H9 (cell line): ENCODE results near the gene KRT84. TPM values are rescaled to one million over a fixed set of nuclear protein-coding genes. Genes with fewer than 3 reads are reported as not detected.

Experiments
- DNase-seq: peaks from one replicate; pipeline ENCODE4 v3.0.0-alpha.2; 2017
- H2AFZ ChIP-seq: one replicate; pipeline ENCODE4 v1.6.1; 2013; ENCODE audit warnings: mild to moderate bottlenecking, low read length, control low read depth, moderate library complexity
- H2AK5ac ChIP-seq: 2 replicates; pipeline ENCODE4 v1.6.1; 2013; ENCODE audit warnings: low read length, control low read depth, mixed read lengths; ENCODE audit not compliant: insufficient read length
- H2BK120ac ChIP-seq: one replicate; pipeline ENCODE4 v1.6.1; 2013; ENCODE audit warnings: low read depth, mild to moderate bottlenecking, low read length, control low read depth, inconsistent platforms; ENCODE audit not compliant: poor library complexity, severe bottlenecking
- H2BK12ac ChIP-seq: 2 replicates; pipeline ENCODE4 v1.6.1; 2013; ENCODE audit warnings: low read length, control low read depth, mixed read lengths, low read depth; ENCODE audit not compliant: insufficient read length
- H2BK15ac ChIP-seq: 2 replicates; pipeline ENCODE4 v1.6.1; 2013; ENCODE audit warnings: low read depth, low read length, control low read depth
- H2BK20ac ChIP-seq: one replicate; pipeline ENCODE4 v1.6.1; 2013; ENCODE audit warnings: low read depth, mild to moderate bottlenecking, low read length, control low read depth, inconsistent platforms; ENCODE audit not compliant: poor library complexity, severe bottlenecking
- H2BK5ac ChIP-seq: 2 replicates; pipeline ENCODE4 v1.6.1; 2013; ENCODE audit warnings: low read length, control low read depth, mixed read lengths; ENCODE audit not compliant: insufficient read length
- H3K14ac ChIP-seq: 2 replicates; pipeline ENCODE4 v1.6.1; 2013; ENCODE audit warnings: low read length, control low read depth; ENCODE audit not compliant: insufficient read depth
- H3K18ac ChIP-seq: 2 replicates; pipeline ENCODE4 v1.6.1; 2013; ENCODE audit warnings: low read depth, mild to moderate bottlenecking, mixed read lengths, low read length, control low read depth; ENCODE audit not compliant: insufficient read length
- H3K23ac ChIP-seq: 2 replicates; pipeline ENCODE4 v1.6.1; 2013; ENCODE audit warnings: low read length, control low read depth, mixed read lengths, low read depth; ENCODE audit not compliant: insufficient read length
- H3K23me2 ChIP-seq: 2 replicates; pipeline ENCODE4 v1.6.1; 2013; ENCODE audit warnings: low read depth, mild to moderate bottlenecking, mixed read lengths, low read length, control low read depth; ENCODE audit not compliant: insufficient read length, poor library complexity, severe bottlenecking
- H3K27ac ChIP-seq: 2 replicates; pipeline ENCODE4 v1.5.1; 2013; ENCODE audit warnings: low read length, control low read depth, mixed read lengths, low read depth; ENCODE audit not compliant: insufficient read length
- H3K27me3 ChIP-seq: 2 replicates; pipeline ENCODE4 v1.6.1; 2013; ENCODE audit warnings: low read length, control low read depth, inconsistent platforms; ENCODE audit not compliant: insufficient read depth
- H3K4ac ChIP-seq: 2 replicates; pipeline ENCODE4 v1.6.1; 2013; ENCODE audit warnings: low read depth, mild to moderate bottlenecking, control low read depth, inconsistent platforms, low read length, moderate library complexity
- H3K4me1 ChIP-seq: 2 replicates; pipeline ENCODE4 v1.6.1; 2013; ENCODE audit warnings: low read length, control low read depth, inconsistent platforms; ENCODE audit not compliant: insufficient read depth
- H3K4me2 ChIP-seq: 2 replicates; pipeline ENCODE4 v1.6.1; 2013; ENCODE audit warnings: low read length, control low read depth, mixed read lengths; ENCODE audit not compliant: insufficient read length, insufficient read depth
- H3K56ac ChIP-seq: 2 replicates; pipeline ENCODE4 v1.6.1; 2013; ENCODE audit warnings: low read depth, mild to moderate bottlenecking, mixed read lengths, low read length, control low read depth; ENCODE audit not compliant: insufficient read length
- H3K79me1 ChIP-seq: 2 replicates; pipeline ENCODE4 v1.6.1; 2013; ENCODE audit warnings: low read depth, mild to moderate bottlenecking, moderate library complexity, low read length, control low read depth, inconsistent platforms; ENCODE audit not compliant: insufficient read depth, poor library complexity, severe bottlenecking
- H3K79me2 ChIP-seq: 2 replicates; pipeline ENCODE4 v1.6.1; 2013; ENCODE audit warnings: low read length, control low read depth, inconsistent platforms; ENCODE audit not compliant: insufficient read depth
- H3K9ac ChIP-seq: 2 replicates; pipeline ENCODE4 v1.6.1; 2013; ENCODE audit warnings: low read length, control low read depth, mixed read lengths; ENCODE audit not compliant: insufficient read length; ENCODE audit errors: extremely low read depth
- H3K9me3 ChIP-seq: one replicate; pipeline ENCODE4 v1.6.1; 2013; ENCODE audit warnings: low read depth, low read length, inconsistent platforms; ENCODE audit not compliant: control insufficient read depth
- H3T11ph ChIP-seq: one replicate; pipeline ENCODE4 v1.6.1; 2013; ENCODE audit warnings: mild to moderate bottlenecking, low read length, control low read depth, inconsistent platforms
- H4K20me1 ChIP-seq: one replicate; pipeline ENCODE4 v1.6.1; 2013; ENCODE audit not compliant: control insufficient read depth, insufficient read length, insufficient read depth
- H4K5ac ChIP-seq: 2 replicates; pipeline ENCODE4 v1.6.1; 2013; ENCODE audit warnings: low read depth, mild to moderate bottlenecking, mixed read lengths, low read length, control low read depth; ENCODE audit not compliant: insufficient read length
- H4K8ac ChIP-seq: replicated peaks from 2 replicates; pipeline ENCODE4 v1.6.1; 2013; ENCODE audit warnings: low read length, control low read depth, mixed read lengths, low read depth; ENCODE audit not compliant: insufficient read length
- H4K91ac ChIP-seq: 2 replicates; pipeline ENCODE4 v1.6.1; 2013; ENCODE audit warnings: low read depth, mild to moderate bottlenecking, moderate library complexity, mixed read lengths, low read length, control low read depth; ENCODE audit not compliant: insufficient read length
- H3K27ac Mint-ChIP-seq, 3 experiments: 2 replicates in 2 of 3; 3 replicates in 1 of 3; pipeline ENCODE4 v1.8.0; 2020 to 2021; ENCODE audit warnings: mixed read lengths in 3 of 3, mild to moderate bottlenecking in 1 of 3, moderate library complexity in 1 of 3
- H3K27me3 Mint-ChIP-seq: 2 replicates; pipeline ENCODE4 v1.8.0; 2021; ENCODE audit warnings: low read depth, mild to moderate bottlenecking, moderate library complexity, mixed read lengths
- H3K36me3 Mint-ChIP-seq, 3 experiments: 2 replicates in 2 of 3; 3 replicates in 1 of 3; pipeline ENCODE4 v1.8.0; 2020 to 2021; ENCODE audit warnings: low read depth in 3 of 3, mixed read lengths in 3 of 3; ENCODE audit not compliant: insufficient read depth in 1 of 3
- H3K4me1 Mint-ChIP-seq, 2 experiments: 2 replicates each; pipeline ENCODE4 v1.8.0; 2020; ENCODE audit warnings: mixed read lengths in 2 of 2
- H3K4me3 Mint-ChIP-seq, 2 experiments: 2 replicates in 1 of 2; 3 replicates in 1 of 2; pipeline ENCODE4 v1.8.0; 2020 to 2021; ENCODE audit warnings: mild to moderate bottlenecking in 2 of 2, mixed read lengths in 2 of 2, moderate library complexity in 1 of 2
- H3K9me3 Mint-ChIP-seq, 2 experiments: 2 replicates in 1 of 2; 3 replicates in 1 of 2; pipeline ENCODE4 v1.8.0; 2020; ENCODE audit warnings: mild to moderate bottlenecking in 2 of 2, mixed read lengths in 2 of 2, moderate library complexity in 1 of 2
- WGBS: extraction: QIAGEN DNeasy Blood & Tissue Kit; methylation state at CpG from one replicate; pipeline ENCODE4 v1.1.7; 2013; ENCODE audit warnings: missing lambda C conversion rate, low lambda C conversion rate, mixed read lengths; ENCODE audit not compliant: insufficient read length; ENCODE audit errors: extremely low coverage; 5-methylcytosine and 5-hydroxymethylcytosine counted together
- total RNA-seq: library from RNA; stranded (reverse); gene quantifications from 2 replicates; pipeline ENCODE4 v1.2.1, GENCODE V29; 2021
- TF ChIP-seq, protein P1 (sequence below): fragments of 200-600 bp; sonication (generic); conservative IDR thresholded peaks from 3 replicates; pipeline ENCODE4 v1.8.0; 2021; ENCODE audit warnings: antibody characterized with exemption, mild to moderate bottlenecking

The KRT84 gene
- total RNA-seq, 1 experiment from 2014 or later = not detected

GRCh38 chr12:52396656-52397055, 11.2 kb upstream of the KRT84 start:
- no peak overlapping the region for H2AFZ ChIP-seq
- H3K27me3 ChIP-seq = no peaks in the 10 kb centered on the region
- no peaks in the 10 kb centered on the region; a peak in 1 of 5 replicates for H3K9me3 Mint-ChIP-seq
- no peaks in the 10 kb centered on the region; a peak in 1 of 7 replicates for H3K36me3 Mint-ChIP-seq
- H2BK20ac ChIP-seq = no peak overlapping the region
- DNase-seq = no peak
- H2AK5ac ChIP-seq = no peak overlapping the region
- WGBS = no CpG with 5 or more reads among the region's 8 CpGs
- no peaks in the 10 kb centered on the region for H3K79me1 ChIP-seq
- no peak overlapping the region for H2BK120ac ChIP-seq
- no peaks in the 10 kb centered on the region for H3K79me2 ChIP-seq
- no peaks in the 10 kb centered on the region for H4K20me1 ChIP-seq
- no peaks in the 10 kb centered on the region for H3K23me2 ChIP-seq
- no peak overlapping the region for H3K27ac ChIP-seq
- H3K4me1 Mint-ChIP-seq = no peaks in the 10 kb centered on the region; a peak in 1 of 4 replicates
- no peak overlapping the region for H3K4me3 Mint-ChIP-seq
- H3T11ph ChIP-seq = no peak overlapping the region
- H2BK15ac ChIP-seq = no peak overlapping the region
- H2BK12ac ChIP-seq = no peak overlapping the region
- no peak overlapping the region for H3K4ac ChIP-seq
- no peak overlapping the region for H3K9ac ChIP-seq
- no peak overlapping the region for H3K14ac ChIP-seq
- H4K91ac ChIP-seq = no peak overlapping the region
- H2BK5ac ChIP-seq = no peak overlapping the region
- no peak overlapping the region for H3K27ac Mint-ChIP-seq
- no peak overlapping the region for H4K5ac ChIP-seq
- TF ChIP-seq, protein P1, sequence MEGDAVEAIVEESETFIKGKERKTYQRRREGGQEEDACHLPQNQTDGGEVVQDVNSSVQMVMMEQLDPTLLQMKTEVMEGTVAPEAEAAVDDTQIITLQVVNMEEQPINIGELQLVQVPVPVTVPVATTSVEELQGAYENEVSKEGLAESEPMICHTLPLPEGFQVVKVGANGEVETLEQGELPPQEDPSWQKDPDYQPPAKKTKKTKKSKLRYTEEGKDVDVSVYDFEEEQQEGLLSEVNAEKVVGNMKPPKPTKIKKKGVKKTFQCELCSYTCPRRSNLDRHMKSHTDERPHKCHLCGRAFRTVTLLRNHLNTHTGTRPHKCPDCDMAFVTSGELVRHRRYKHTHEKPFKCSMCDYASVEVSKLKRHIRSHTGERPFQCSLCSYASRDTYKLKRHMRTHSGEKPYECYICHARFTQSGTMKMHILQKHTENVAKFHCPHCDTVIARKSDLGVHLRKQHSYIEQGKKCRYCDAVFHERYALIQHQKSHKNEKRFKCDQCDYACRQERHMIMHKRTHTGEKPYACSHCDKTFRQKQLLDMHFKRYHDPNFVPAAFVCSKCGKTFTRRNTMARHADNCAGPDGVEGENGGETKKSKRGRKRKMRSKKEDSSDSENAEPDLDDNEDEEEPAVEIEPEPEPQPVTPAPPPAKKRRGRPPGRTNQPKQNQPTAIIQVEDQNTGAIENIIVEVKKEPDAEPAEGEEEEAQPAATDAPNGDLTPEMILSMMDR = no peak
- peaks cover 8% of the 10 kb centered on the region for H3K27me3 Mint-ChIP-seq
- H3K56ac ChIP-seq = no peak overlapping the region
- H3K4me1 ChIP-seq = no peaks in the 10 kb centered on the region
- no peak overlapping the region for H3K18ac ChIP-seq
- H3K23ac ChIP-seq = no peak overlapping the region
- H3K4me2 ChIP-seq = no peak overlapping the region
- H4K8ac ChIP-seq = no peak overlapping the region
- no peaks in the 10 kb centered on the region for H3K9me3 ChIP-seq
